Measurements from ENCODE around the gene PREX1. TPM values are rescaled to one million over a fixed set of nuclear protein-coding genes. Genes with fewer than 3 reads are reported as not detected.

The PREX1 gene
- total and polyA plus RNA-seq, 4 donors = 20.4 to 49.0 (median 42.6) TPM

DNA sequence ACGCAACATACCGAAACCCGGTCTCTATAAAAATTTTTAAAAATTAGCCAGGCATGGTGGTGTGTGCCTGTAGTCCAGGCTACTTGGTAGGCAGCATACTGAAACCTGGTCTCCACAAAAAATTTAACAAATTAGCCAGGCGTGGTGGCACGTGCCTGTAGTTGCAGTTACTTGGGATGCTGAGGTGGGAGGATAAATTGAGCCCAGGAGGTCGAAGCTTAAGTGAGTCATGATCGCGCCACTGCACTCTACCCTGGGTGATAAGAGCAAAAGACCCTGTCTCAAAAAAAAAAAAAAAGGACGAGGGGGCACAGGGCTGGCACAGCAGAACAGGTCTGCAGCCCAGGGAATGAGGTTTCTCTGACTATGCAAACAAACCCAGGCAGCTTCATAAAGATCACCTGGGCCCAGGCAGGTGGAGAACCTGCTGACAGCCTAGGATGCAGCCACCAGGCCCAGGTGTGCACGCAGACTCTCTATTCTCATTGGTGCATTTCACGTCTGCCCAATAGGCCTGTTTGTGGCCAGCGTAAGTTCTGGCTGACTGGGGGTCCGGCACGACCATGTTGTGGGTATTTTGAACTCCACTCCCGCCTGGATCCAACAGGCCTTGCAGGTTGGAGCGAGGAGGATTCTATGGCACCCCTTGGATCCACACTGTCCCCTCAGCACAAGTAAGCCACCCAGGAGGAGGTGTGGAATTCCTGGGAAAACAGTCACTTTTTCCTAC is 204.5 kb downstream of the PREX1 start:
- Histone ChIP-seq H3K9me3 (ENCODE audit: control insufficient read depth, low read length) (no peaks in the 10 kb centered on the region), H3K27me3 (ENCODE audit: control insufficient read depth in 1 of 2, insufficient read depth in 2 of 2, low read length in 1 of 2) (no peaks in the 10 kb centered on the region), H3K27ac (ENCODE audit: low read depth in 1 of 2, low read length in 2 of 2) (no peak overlapping the region), H3K36me3 (ENCODE audit: control insufficient read depth in 1 of 2, insufficient read depth in 2 of 2, low read length in 1 of 2) (no peaks in the 10 kb centered on the region), H3K4me3 (ENCODE audit: low read length in 2 of 2) (no peak overlapping the region), H3K4me1 (ENCODE audit: control insufficient read depth in 1 of 2, insufficient read depth in 2 of 2, low read length in 2 of 2) (no peaks in the 10 kb centered on the region)
- intact Hi-C loops (cut with DNase I) = loop anchor here (5.0 to 10.0 kb wide), 3 partner anchors 836 to 1419 kb away; partner anchors contain the start of gene SULF2 (in 1 of the 2)
- 90 to 93% methylated on average over 16 of the region's 16 CpGs for WGBS, 2 donors
- DNase-seq (peak; percentile 16 to 61), ATAC-seq (ENCODE audit: low FRiP score) (no peak)

DNA sequence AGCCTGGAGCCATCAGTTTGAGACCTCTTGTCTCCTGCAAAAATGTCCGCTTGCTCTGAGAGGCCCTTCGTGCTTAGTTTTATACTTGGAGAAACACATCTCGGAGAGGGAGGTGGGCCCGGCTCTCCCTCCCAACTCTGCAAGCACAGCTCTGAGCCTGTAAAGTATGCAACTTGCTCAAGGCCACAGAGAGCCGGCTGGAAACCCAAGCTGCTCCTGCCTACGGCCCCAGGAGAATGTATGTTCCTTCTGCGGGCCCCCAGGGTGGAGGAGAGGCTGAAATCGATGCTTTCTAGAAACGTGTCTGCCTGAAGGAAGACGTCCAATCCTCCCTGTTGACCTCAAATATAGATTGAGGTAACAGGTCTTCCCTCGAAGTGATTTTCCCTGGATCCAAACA is 205.4 kb downstream of the PREX1 start:
- H3K27me3 ChIP-seq (ENCODE audit: control insufficient read depth in 1 of 2, insufficient read depth in 2 of 2, low read length in 1 of 2) = no peaks in the 10 kb centered on the region
- ATAC-seq (ENCODE audit: low FRiP score) (no peak), DNase-seq (peak; percentile 19 to 70)
- H3K4me1 ChIP-seq (ENCODE audit: control insufficient read depth in 1 of 2, insufficient read depth in 2 of 2, low read length in 2 of 2) = no peaks in the 10 kb centered on the region
- no peaks in the 10 kb centered on the region for H3K36me3 ChIP-seq (ENCODE audit: control insufficient read depth in 1 of 2, insufficient read depth in 2 of 2, low read length in 1 of 2)
- 75% methylated on average over 11 of the region's 11 CpGs for WGBS, 2 donors
- no peaks in the 10 kb centered on the region for H3K9me3 ChIP-seq (ENCODE audit: control insufficient read depth, low read length)
- intact Hi-C loops (cut with DNase I) = loop anchor here (5.0 to 10.0 kb wide), 3 partner anchors 835 to 1418 kb away; partner anchors contain the start of gene SULF2 (in 1 of the 2)
- H3K4me3 ChIP-seq (ENCODE audit: low read length in 2 of 2) = no peak overlapping the region
- H3K27ac ChIP-seq (ENCODE audit: low read depth in 1 of 2, low read length in 2 of 2) = no peak overlapping the region

DNA sequence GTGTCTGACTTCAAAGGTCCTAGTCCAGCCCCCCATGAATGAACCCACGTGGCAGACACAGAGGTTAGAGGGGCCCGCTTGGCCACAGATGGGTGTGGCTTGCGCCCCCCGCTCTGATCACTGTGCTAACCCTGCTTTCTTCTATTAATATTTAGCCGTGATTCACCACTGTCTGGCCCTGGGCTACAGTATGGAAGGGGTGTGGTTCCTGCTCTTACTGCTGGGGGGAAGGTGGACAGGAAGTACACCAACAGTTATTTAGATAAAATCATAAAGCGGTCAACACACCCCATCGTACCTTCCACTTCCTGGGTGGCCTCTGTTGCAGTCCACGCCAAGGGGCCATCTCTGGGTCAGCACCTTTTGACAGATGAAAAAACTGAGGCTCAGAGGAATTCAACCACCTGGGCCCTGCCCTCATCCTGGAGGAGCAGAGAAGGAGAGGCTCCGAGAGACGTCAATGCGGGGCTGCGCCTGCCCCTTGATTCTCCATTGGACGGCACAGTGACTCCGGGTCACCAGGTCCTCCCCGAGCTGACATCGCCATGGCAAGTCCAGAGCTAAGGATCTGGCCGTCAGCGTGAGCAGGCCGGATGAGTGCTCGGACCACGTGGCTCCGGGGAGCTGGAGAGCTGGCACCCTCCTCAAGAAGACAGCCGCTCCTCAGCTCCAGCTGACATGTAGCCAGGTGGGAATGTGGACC is 206.3 kb downstream of the PREX1 start:
- intact Hi-C loops (cut with DNase I) = loop anchor here (1.0 to 10.0 kb wide), 6 partner anchors 834 to 1417 kb away; partner anchors contain the start of gene SULF2 (in 1 of the 2)
- DNase-seq = peak; percentile 44 to 69
- Histone ChIP-seq H3K27ac (ENCODE audit: low read depth in 1 of 2, low read length in 2 of 2) (no peak overlapping the region), H3K36me3 (ENCODE audit: control insufficient read depth in 1 of 2, insufficient read depth in 2 of 2, low read length in 1 of 2) (no peaks in the 10 kb centered on the region), H3K9me3 (ENCODE audit: control insufficient read depth, low read length) (no peaks in the 10 kb centered on the region), H3K27me3 (ENCODE audit: control insufficient read depth in 1 of 2, insufficient read depth in 2 of 2, low read length in 1 of 2) (no peaks in the 10 kb centered on the region), H3K4me3 (ENCODE audit: low read length in 2 of 2) (no peak overlapping the region), H3K4me1 (ENCODE audit: control insufficient read depth in 1 of 2, insufficient read depth in 2 of 2, low read length in 2 of 2) (no peaks in the 10 kb centered on the region)
- WGBS, 2 donors = 64 to 66% methylated on average over 23 of the region's 23 CpGs
- no peak for ATAC-seq (ENCODE audit: low FRiP score)

DNA sequence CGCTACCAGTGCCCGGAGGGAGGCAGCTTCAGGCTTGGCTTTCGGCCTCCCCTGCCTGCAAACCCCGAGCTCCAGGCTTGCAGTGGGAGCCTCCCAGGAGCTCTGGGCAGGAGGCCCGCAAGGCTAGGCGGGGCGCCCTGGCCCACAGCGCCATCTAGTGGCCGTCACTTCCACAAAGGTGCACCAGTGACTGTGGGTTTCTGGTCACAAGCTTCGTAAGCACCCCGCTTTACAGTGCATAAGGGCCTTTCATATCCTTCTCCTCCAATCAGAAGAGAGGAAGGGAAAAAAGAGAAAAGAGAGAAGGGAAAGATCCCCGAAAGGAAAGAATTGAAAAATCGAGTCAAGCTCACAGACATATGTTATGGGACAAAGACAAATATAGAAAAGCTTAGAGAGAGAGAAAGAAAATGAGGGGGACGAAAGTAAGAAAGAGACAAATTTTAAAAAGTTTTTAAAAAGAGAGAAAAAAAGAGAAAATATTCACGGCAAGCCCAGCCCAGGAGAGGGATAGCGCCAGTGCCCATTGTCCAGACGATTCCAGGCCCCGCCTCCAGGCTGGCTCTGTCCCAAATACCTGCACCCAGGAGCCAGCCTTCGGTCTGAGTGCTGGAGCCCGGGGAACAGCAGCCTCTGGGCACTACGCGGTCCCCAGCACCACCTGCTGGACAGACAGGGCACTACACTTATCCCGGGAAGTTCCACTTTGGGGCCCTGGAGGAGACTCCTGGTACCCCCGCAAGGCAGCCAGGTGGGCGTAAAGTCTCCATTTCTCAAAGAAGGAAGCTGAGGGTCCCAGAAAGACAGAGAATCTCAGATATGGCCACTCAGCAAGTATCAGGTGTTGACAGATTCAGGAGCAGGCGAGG is 207.1 kb downstream of the PREX1 start:
- H3K27ac ChIP-seq (ENCODE audit: low read depth in 1 of 2, low read length in 2 of 2) = no peak overlapping the region
- no peaks in the 10 kb centered on the region for H3K9me3 ChIP-seq (ENCODE audit: control insufficient read depth, low read length)
- H3K4me1 ChIP-seq (ENCODE audit: control insufficient read depth in 1 of 2, insufficient read depth in 2 of 2, low read length in 2 of 2) = no peaks in the 10 kb centered on the region
- H3K36me3 ChIP-seq (ENCODE audit: control insufficient read depth in 1 of 2, insufficient read depth in 2 of 2, low read length in 1 of 2) = no peaks in the 10 kb centered on the region
- DNase-seq (peak; percentile 88 to 96), ATAC-seq (ENCODE audit: low FRiP score) (peak; percentile 94)
- intact Hi-C loops (cut with DNase I) = loop anchor here (1.0 to 10.0 kb wide), 7 partner anchors 833 to 1416 kb away; partner anchors contain the start of gene SULF2 (in 1 of the 2)
- H3K27me3 ChIP-seq (ENCODE audit: control insufficient read depth in 1 of 2, insufficient read depth in 2 of 2, low read length in 1 of 2) = no peaks in the 10 kb centered on the region
- no peak overlapping the region for H3K4me3 ChIP-seq (ENCODE audit: low read length in 2 of 2)
- 3% methylated on average over 26 of the region's 26 CpGs for WGBS, 2 donors

DNA sequence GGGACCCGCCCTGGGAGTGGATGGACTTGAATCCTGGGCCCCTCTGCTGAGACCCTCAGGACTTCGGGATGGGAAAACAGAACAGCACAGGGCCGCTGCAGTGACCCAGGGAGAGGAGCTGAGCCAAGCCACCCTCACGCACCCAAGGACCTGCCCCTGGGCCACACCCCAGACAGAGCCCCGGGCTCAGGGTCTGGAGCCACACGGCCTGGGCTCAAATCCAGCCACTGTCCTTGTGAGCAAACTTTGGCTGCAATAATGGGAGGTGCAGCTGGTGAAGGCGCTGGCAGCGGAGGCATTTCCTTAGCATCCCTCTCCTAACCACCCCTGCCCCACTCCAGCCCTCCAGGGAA is 207.7 kb downstream of the PREX1 start:
- H3K4me1 ChIP-seq (ENCODE audit: control insufficient read depth in 1 of 2, insufficient read depth in 2 of 2, low read length in 2 of 2) = no peaks in the 10 kb centered on the region
- H3K4me3 ChIP-seq (ENCODE audit: low read length in 2 of 2) = no peak overlapping the region
- ATAC-seq (ENCODE audit: low FRiP score) = peak; percentile 26
- WGBS, 2 donors = 23 to 27% methylated on average over 8 of the region's 8 CpGs
- intact Hi-C loops (cut with DNase I) = loop anchor here (1.0 to 10.0 kb wide), 6 partner anchors 833 to 1415 kb away; partner anchors contain the start of gene SULF2 (in 1 of the 2)
- DNase-seq = no peak
- no peaks in the 10 kb centered on the region for H3K9me3 ChIP-seq (ENCODE audit: control insufficient read depth, low read length)
- no peaks in the 10 kb centered on the region for H3K27me3 ChIP-seq (ENCODE audit: control insufficient read depth in 1 of 2, insufficient read depth in 2 of 2, low read length in 1 of 2)
- H3K27ac ChIP-seq (ENCODE audit: low read depth in 1 of 2, low read length in 2 of 2) = no peak overlapping the region
- no peaks in the 10 kb centered on the region for H3K36me3 ChIP-seq (ENCODE audit: control insufficient read depth in 1 of 2, insufficient read depth in 2 of 2, low read length in 1 of 2)

DNA sequence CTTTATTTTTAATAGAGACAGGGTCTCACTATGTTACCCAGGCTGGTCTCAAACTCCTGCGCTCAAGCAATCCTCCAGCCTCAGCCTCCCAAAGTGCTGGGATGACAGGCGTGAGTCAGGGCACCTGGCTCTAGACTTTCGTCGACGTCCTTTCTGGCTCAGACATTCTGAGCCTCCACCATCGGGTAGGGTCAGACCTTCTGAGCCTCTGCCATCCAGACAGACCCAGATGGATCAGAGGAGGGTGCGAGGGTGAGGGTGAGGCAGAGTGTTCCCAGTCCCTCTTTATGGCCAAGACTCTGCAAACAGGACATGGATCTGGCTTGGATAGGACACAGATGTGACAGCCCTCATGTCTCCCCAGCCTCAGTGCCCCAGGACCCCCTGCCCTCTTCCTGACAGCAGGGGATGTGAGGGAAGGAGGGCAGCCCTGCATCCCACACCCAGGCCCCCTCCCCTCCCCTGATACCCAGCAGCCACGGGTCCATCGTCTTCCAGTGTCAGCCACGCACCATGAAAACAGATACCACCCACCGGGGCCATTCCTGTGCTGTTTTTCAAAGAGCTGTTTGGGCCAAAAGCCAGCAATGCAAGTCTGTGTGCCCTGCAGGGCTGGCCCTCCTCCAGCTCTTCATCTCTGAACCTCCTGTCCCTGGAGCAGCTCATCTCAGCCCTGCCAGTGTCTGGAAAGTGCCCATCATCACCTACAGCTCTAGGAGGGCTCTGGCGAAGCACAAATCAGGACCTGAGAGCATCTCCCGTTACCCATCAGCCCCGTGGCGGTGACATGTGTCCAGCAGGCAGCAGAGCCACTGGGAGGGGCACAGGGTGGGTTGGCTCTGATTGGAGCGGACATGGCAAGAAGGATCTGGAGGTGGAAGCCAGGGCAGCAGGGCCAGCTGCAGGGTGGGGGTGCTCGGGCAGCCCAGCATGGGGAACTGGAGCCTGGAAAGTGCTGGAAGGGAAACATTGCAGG is 208.4 kb downstream of the PREX1 start:
- Histone ChIP-seq H3K27me3 (ENCODE audit: control insufficient read depth in 1 of 2, insufficient read depth in 2 of 2, low read length in 1 of 2) (no peaks in the 10 kb centered on the region), H3K9me3 (ENCODE audit: control insufficient read depth, low read length) (no peaks in the 10 kb centered on the region), H3K27ac (ENCODE audit: low read depth in 1 of 2, low read length in 2 of 2) (no peak overlapping the region), H3K36me3 (ENCODE audit: control insufficient read depth in 1 of 2, insufficient read depth in 2 of 2, low read length in 1 of 2) (no peaks in the 10 kb centered on the region), H3K4me1 (ENCODE audit: control insufficient read depth in 1 of 2, insufficient read depth in 2 of 2, low read length in 2 of 2) (no peaks in the 10 kb centered on the region), H3K4me3 (ENCODE audit: low read length in 2 of 2) (no peak overlapping the region)
- ATAC-seq (ENCODE audit: low FRiP score) (peak; percentile 1), DNase-seq (peak; percentile 37 to 77)
- intact Hi-C loops (cut with DNase I) = loop anchor here (1.0 to 10.0 kb wide), 7 partner anchors 832 to 1415 kb away; partner anchors contain the start of gene SULF2 (in 1 of the 2)
- WGBS, 2 donors = 58 to 62% methylated on average over 17 of the region's 17 CpGs

DNA sequence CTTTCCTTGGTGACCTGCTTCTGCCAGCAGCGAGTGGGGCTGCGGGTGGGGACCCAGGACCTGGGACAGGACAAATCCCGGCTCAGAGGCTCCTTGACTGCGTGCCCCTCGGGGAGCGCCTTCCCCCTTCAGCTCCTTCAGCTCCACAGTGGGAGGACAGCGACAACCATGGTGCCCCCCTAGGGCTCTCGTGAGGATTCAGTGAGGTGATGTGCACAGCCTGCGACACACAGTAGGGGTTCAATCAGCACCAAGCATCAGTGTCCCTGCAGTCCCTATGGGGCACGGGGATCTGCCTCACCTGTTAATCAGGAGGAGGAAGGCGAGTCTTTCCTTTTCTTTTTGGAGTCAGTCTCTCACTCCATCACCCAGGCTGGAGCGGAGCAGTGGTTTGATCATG is 209.2 kb downstream of the PREX1 start:
- Histone ChIP-seq H3K9me3 (ENCODE audit: control insufficient read depth, low read length) (no peaks in the 10 kb centered on the region), H3K36me3 (ENCODE audit: control insufficient read depth in 1 of 2, insufficient read depth in 2 of 2, low read length in 1 of 2) (no peaks in the 10 kb centered on the region), H3K27ac (ENCODE audit: low read depth in 1 of 2, low read length in 2 of 2) (no peak overlapping the region), H3K4me3 (ENCODE audit: low read length in 2 of 2) (no peak overlapping the region), H3K4me1 (ENCODE audit: control insufficient read depth in 1 of 2, insufficient read depth in 2 of 2, low read length in 2 of 2) (no peaks in the 10 kb centered on the region), H3K27me3 (ENCODE audit: control insufficient read depth in 1 of 2, insufficient read depth in 2 of 2, low read length in 1 of 2) (no peaks in the 10 kb centered on the region)
- 83 to 89% methylated on average over 12 of the region's 12 CpGs for WGBS, 2 donors
- peak in 1 of 2 donors; percentile 66 for DNase-seq
- ATAC-seq (ENCODE audit: low FRiP score) = no peak
- intact Hi-C loops (cut with DNase I) = loop anchor here in 1 of 2 donors (1.0 kb wide), 1 partner anchor 954 kb away; no protein-coding TSS in a partner anchor
